Activated naive CD8-positive, alpha-beta T cell treated with anti-CD3 and anti-CD28 coated beads, Interleukin-2, amount 10 ng/mL, durations not matched to agents 7 days and 5 days (primary cell): ENCODE results near the gene ZNF813. TPM values are rescaled to one million over a fixed set of nuclear protein-coding genes. Genes with fewer than 3 reads are reported as not detected.
"Not testable (repeated sequence)": the region's sequence is repeated elsewhere in the genome, so short reads cannot be mapped to it uniquely, and the experiment has no call there.

Source experiments
- ATAC-seq: fragments of 150-1000 bp; cut with Tn5 transposase; one replicate; pipeline ENCODE4 v1.10.0; 2021; ENCODE audit warnings: low read depth, moderate library complexity
- POLR2A ChIA-PET: fragments of 350-600 bp; sonication (Branson Sonifier 250); formaldehyde crosslinking; loops from one replicate; lab custom pipeline; 2021; ENCODE audit warnings: antibody characterized with exemption; lab: Charles Lee
- DNase-seq: peaks from one replicate; pipeline ENCODE4 v3.0.0; 2021
- H3K27ac Mint-ChIP-seq: one replicate; pipeline ENCODE4 v1.8.0; 2022; ENCODE audit warnings: mild to moderate bottlenecking, mixed read lengths
- H3K27me3 Mint-ChIP-seq: one replicate; pipeline ENCODE4 v1.8.0; 2022; ENCODE audit warnings: mild to moderate bottlenecking, moderate library complexity, mixed read lengths
- H3K36me3 Mint-ChIP-seq: one replicate; pipeline ENCODE4 v1.8.0; 2021; ENCODE audit warnings: mild to moderate bottlenecking, mixed read lengths
- H3K4me1 Mint-ChIP-seq: one replicate; pipeline ENCODE4 v1.8.0; 2021; ENCODE audit warnings: mixed read lengths
- H3K4me3 Mint-ChIP-seq: one replicate; pipeline ENCODE4 v1.8.0; 2022; ENCODE audit warnings: mild to moderate bottlenecking, moderate library complexity, mixed read lengths
- H3K9me3 Mint-ChIP-seq: one replicate; pipeline ENCODE4 v1.8.0; 2021; ENCODE audit warnings: mixed read lengths
- total RNA-seq, 2 experiments: library from RNA; stranded (reverse); gene quantifications; one replicate each; pipeline ENCODE4 v1.2.3, GENCODE V29; 2021

The ZNF813 gene
- total RNA-seq, result 1 to 10 TPM; 6.1 to 8.5 TPM

DNA sequence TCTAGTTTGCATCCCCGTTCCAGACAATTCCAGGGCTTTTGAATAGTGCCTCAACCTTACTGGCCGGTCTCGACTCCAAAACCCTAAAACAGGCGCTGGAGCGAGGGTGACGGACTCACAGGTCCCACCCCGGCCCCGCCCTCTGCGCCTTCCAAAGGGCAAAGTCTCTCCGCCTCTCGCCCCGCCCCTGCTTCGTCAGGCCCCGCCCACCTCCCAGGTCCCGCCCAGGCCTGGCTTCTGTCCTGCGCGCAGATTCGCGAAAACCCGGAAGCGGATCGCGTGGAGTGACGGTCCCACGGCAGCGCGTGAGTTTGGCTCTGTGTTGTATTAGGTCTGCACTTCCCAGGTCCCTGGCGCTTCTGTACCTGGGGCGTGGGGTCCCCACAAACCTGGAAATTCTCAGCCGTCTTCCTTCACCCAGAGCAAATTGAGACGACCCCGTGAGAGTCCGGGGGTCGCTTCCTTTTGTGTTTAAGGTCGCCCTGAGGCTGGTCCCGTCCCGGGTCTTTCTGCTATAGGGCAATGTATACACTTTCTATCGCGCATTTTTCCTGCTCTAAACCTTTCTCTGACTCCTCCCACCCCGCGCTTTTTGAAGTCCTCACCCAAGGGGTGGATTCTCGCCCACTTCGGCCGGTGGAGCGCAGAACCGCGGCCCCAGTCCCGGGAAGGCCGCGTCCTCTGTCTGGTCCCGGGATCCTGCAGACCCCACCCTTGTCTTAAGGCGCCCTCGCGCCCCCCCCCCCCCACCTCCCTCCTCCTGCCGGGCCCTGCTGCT is at the start of gene ZNF813:
ZNF813 (plus strand) TSS at position 249 of the 778 bp plus-strand sequence. CDS start 16,090 bp downstream, outside the sequence.
- peak within 1 kb of the TSS; percentile 90 for H3K4me3 Mint-ChIP-seq
- peaks cover 9% of the 10 kb centered on the region for H3K27me3 Mint-ChIP-seq
- peaks cover 30% of the 10 kb centered on the region for H3K36me3 Mint-ChIP-seq
- DNase-seq, result peak; percentile 98
- peak; percentile 94 for ATAC-seq
- peaks cover 16% of the 10 kb centered on the region for H3K4me1 Mint-ChIP-seq
- H3K9me3 Mint-ChIP-seq, result peaks cover 21% of the 10 kb centered on the region
- POLR2A ChIA-PET, result interaction anchor here (0.7 kb wide), 1 partner anchor 451 kb away, joined by 3 read pairs; no protein-coding TSS in a partner anchor
- peak within 1 kb of the TSS; percentile 88 for H3K27ac Mint-ChIP-seq

DNA sequence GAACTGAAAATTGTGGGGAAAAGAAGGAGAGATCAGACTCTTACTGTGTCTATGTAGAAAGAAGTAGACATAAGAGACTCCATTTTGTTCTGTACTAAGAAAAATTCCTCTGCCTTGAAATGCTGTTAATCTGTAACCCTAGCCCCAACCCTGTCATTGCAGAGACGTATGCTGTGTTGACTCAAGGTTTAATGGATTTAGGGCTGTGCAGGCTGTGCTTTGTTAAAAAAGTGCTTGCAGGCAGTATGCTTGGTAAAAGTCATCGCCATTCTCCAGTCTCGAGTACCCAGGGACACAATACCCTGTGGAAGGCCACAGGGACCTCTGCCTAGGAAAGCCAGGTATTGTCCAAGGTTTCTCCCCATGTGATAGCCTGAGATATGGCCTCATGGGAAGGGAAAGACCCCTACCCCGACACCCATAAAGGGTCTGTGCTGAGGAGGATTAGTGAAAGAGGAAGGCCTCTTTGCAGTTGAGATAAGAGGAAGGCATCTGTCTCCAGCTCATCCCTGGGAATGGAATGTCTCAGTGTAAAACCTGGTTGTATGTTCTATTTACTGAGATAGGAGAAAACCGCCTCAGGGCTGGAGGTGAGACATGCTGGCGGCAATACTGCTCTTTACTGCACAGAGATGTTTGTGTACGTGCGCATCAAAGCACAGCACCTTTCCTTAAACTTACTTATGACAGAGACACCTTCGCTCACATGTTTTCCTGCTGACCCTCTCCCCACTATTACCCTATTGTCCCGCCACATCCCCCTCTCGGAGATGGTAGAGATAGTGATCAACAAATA is 46.8 kb upstream of the ZNF813 start:
- DNase-seq, H3K27ac Mint-ChIP-seq, H3K4me3 Mint-ChIP-seq, H3K4me1 Mint-ChIP-seq, ATAC-seq, H3K27me3 Mint-ChIP-seq, H3K36me3 Mint-ChIP-seq, POLR2A ChIA-PET: not testable (repeated sequence)
- H3K9me3 Mint-ChIP-seq, result peaks cover 15% of the 10 kb centered on the region

DNA sequence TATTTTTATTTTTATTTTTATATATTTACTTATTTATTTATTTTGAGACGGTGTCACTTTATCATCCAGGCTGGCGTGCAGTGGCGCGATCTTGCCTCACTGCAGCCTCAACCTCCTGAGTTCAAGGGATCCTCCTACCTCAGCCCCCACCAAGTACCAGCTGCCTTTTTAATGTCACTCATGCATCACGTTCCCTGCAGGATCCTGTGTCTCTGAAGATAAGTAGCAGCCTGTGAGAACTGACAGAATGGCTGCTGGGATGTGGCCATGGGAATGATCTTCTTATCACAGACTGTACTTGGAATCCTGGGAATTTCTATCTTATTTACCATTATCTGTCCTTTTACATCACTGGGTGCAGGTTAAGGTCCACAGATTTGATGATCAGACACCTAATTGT is 45.0 kb upstream of the ZNF813 start:
- no peak overlapping the region for H3K27ac Mint-ChIP-seq
- H3K36me3 Mint-ChIP-seq, result peaks cover 2% of the 10 kb centered on the region
- H3K4me1 Mint-ChIP-seq, result peaks cover 3% of the 10 kb centered on the region
- H3K9me3 Mint-ChIP-seq, result peaks cover 9% of the 10 kb centered on the region
- H3K27me3 Mint-ChIP-seq, result no peaks in the 10 kb centered on the region
- no peak overlapping the region for H3K4me3 Mint-ChIP-seq
- ATAC-seq (no peak), DNase-seq (no peak)
- POLR2A ChIA-PET, result no interaction called here

DNA sequence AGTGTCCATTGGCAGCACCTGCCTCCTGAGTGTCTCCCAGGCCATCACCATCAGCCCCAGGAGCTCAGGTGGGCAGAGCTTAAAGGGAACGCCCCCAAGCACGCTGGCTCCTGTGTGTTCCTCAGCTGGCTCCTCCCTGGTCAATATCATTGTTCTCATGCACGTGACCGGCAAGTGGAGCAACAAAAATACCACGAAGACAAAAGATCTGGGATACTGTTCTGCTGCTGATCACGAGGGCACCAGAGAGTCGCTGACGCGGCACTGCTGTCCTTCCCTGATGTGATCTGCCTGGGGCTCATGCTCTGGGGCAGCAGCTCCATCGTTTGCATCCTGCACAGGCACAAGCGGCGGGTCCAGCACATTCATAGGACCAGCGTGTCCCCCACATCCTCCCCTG is 44.5 kb upstream of the ZNF813 start:
- H3K4me3 Mint-ChIP-seq, H3K27me3 Mint-ChIP-seq, H3K27ac Mint-ChIP-seq, H3K9me3 Mint-ChIP-seq, ATAC-seq, H3K4me1 Mint-ChIP-seq, DNase-seq, H3K36me3 Mint-ChIP-seq, POLR2A ChIA-PET: not testable (repeated sequence)

DNA sequence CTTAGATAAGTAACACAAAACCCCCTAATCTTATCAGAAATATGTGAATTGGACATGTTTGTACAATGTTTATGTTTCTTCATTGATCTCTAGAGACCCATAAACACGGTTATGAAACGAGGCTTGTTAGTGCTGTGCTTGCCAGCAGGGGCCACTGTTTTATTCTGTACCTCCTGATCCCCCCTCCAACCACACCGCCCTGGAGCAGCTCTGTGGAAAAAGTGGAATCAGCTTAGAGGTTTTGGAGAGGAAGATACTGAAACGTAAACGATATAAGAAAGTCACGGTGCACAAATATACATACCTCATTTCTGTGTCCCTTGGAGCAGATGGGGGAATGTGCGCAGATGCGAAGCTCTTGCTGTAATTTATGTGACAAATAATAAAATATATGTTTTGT is 43.9 kb upstream of the ZNF813 start:
- H3K36me3 Mint-ChIP-seq, H3K4me1 Mint-ChIP-seq, ATAC-seq, DNase-seq, H3K27ac Mint-ChIP-seq, H3K4me3 Mint-ChIP-seq, H3K27me3 Mint-ChIP-seq, POLR2A ChIA-PET, H3K9me3 Mint-ChIP-seq: not testable (repeated sequence)

DNA sequence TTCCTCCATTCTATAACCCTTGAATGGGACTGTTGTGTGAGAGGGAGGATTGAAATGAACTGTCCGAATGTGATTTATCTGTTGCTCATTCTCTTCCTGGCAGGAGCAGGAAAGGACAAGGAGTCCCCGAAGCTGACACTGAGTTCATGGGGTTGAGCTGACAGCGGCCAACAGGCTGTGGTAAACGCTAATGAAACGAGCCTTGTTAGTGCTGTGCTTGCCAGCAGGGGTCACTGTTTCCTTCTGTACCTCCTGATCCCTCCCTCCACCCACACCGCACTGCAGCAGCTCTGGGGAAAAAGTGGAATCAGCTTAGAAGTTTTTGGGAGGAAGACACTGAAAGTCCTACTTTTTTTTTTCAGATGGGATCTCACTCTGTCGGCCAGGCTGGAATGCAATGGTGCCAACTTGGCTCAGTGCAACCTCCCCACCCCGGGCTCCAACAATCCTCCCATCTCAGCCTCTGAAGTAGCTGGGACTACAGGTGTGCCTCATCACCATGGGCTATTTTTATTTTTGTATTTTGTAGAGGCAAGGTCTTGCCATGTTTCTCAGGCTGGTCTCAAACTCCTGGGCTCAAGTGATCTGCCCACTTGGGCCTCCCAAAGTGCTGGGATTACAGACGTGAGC is 42.5 kb upstream of the ZNF813 start:
- H3K9me3 Mint-ChIP-seq, result peaks cover 1% of the 10 kb centered on the region
- H3K36me3 Mint-ChIP-seq, result no peaks in the 10 kb centered on the region
- H3K4me3 Mint-ChIP-seq, result no peak overlapping the region
- peak; percentile 75 for ATAC-seq
- no peak overlapping the region for H3K27ac Mint-ChIP-seq
- H3K4me1 Mint-ChIP-seq, result peaks cover 3% of the 10 kb centered on the region
- no peaks in the 10 kb centered on the region for H3K27me3 Mint-ChIP-seq
- DNase-seq, result peak; percentile 58
- POLR2A ChIA-PET, result interaction anchor here (0.6 kb wide), 1 partner anchor 321 kb away, joined by 3 read pairs; no protein-coding TSS in a partner anchor

DNA sequence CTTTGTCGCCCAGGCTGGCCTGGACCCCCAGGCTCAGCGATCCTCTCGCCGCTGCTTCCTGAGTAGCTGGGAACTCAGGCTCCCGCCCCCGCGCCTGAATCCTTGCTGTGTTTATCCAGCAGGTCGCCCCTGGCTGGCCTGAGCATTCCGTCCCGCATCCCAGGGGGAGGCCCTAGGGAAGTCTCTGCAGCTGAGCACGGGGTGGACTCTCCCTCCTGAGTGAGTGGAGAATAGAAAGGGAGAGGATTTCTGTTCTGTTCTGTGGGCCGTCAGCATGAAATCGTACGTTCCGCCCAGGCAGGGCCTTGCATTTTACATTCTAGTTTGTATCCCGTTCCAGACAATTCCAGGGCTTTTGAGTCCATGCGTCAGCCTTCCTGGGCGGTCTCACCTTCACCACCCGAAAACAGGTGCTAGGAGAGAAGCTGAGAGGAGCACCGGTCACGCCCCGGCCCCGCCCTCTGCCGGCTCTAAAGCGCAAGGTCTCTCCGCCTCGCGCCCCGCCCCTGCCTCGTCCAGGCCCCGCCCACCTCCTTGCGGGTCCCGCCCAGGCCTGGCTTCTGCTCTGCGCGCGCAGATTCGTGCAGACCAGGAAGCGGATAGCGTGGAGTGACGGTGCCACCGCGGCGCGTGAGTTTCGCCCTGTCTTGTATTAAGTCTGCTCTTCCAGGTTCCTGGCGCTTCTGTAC is 36.0 kb upstream of the ZNF813 start, which contains the start of gene ZNF761:
ZNF761 (plus strand) TSS at position 586 of the 689 bp plus-strand sequence. CDS start 15,285 bp downstream, outside the sequence.
- Mint-ChIP-seq H3K4me3 (peak within 1 kb of the TSS; percentile 98), H3K4me1 (peaks cover 15% of the 10 kb centered on the region), H3K27ac (peak within 1 kb of the TSS; percentile 93), H3K27me3 (no peaks in the 10 kb centered on the region), H3K9me3 (peaks cover 13% of the 10 kb centered on the region), H3K36me3 (peaks cover 34% of the 10 kb centered on the region)
- ATAC-seq (peak; percentile 96), DNase-seq (peak; percentile 100)
- POLR2A ChIA-PET, result no interaction called here

DNA sequence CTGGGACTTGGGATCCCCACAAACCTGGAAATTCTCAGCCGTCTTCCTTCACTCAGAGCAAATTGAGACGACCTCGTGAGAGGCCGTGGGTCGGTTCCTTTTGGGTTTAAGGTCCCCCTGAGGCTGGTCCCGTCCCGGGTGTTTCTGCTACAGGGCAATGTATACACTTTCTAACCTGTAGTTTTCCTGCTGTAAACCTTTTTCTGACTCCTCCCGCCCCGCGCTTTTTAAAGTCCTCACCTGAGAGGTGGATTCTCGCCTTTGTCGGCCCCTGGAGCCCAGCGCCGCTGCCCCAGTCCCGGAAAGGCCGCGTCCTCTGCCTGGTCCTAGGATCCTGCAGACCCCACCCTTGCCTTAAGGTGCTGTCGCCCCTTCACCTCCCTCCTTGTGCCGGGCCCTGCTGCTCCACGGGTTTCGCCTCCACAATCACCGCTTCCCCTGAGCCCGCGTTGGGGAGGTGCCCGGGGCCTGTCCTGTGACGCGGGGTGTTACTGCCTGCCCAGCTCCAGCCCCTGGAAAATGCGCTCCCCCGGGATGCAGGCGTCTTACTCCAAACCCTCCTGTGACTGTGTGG is 35.4 kb upstream of the ZNF813 start:
- Mint-ChIP-seq H3K4me3 (peak overlapping the region; percentile 98), H3K4me1 (peaks cover 15% of the 10 kb centered on the region), H3K27ac (peak overlapping the region; percentile 93), H3K9me3 (peaks cover 13% of the 10 kb centered on the region), H3K36me3 (peaks cover 40% of the 10 kb centered on the region), H3K27me3 (no peaks in the 10 kb centered on the region)
- DNase-seq, result peak; percentile 51
- peak; percentile 23 for ATAC-seq
- POLR2A ChIA-PET, result interaction anchor here (0.6 kb wide), 2 partner anchors 562 to 709 kb away, joined by 3 read pairs; no protein-coding TSS in a partner anchor

DNA sequence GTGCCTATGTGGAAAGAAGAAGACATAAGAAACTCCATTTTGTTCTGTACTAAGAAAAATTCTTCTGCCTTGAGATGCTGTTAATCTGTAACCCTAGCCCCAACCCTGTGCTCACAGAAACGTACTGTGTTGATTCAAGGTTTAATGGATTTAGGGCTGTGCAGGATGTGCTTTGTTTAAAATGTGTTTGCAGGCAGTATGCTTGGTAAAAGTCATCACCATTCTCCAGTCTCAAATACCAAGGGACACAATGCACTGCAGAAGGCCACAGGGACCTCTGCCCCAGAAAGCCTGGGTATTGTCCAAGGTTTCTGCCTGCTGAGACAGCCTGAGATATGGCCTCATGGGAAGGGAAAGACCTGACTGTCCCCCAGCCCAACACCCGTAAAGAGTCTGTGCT is 23.7 kb upstream of the ZNF813 start:
- H3K27me3 Mint-ChIP-seq, POLR2A ChIA-PET, H3K4me3 Mint-ChIP-seq, H3K4me1 Mint-ChIP-seq, H3K27ac Mint-ChIP-seq, DNase-seq, ATAC-seq: not testable (repeated sequence)
- Mint-ChIP-seq H3K36me3 (peaks cover 92% of the 10 kb centered on the region), H3K9me3 (peaks cover 27% of the 10 kb centered on the region)

DNA sequence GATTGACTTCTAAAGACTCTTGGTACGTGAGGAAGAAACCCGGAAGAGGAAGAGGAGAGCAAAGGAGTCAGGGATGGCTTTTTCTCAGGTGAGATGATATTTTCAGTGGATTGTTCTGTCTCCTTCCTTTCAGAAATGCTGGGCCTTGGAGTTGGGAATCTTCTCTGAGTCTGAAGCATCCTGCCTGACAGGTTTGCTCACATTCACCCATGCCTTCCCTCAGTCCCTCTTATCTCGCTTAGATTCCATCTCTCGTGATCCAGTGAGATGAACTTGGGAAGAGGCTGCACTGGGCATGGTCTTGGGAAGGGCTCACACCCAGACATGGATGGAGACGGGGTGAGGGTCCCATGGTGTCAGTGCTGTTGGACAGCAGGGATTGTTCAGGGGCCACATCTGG is 20.3 kb upstream of the ZNF813 start:
- H3K4me1 Mint-ChIP-seq, DNase-seq, H3K27me3 Mint-ChIP-seq, ATAC-seq, H3K27ac Mint-ChIP-seq, H3K4me3 Mint-ChIP-seq, POLR2A ChIA-PET: not testable (repeated sequence)
- Mint-ChIP-seq H3K9me3 (peaks cover 30% of the 10 kb centered on the region), H3K36me3 (peaks cover 93% of the 10 kb centered on the region)

DNA sequence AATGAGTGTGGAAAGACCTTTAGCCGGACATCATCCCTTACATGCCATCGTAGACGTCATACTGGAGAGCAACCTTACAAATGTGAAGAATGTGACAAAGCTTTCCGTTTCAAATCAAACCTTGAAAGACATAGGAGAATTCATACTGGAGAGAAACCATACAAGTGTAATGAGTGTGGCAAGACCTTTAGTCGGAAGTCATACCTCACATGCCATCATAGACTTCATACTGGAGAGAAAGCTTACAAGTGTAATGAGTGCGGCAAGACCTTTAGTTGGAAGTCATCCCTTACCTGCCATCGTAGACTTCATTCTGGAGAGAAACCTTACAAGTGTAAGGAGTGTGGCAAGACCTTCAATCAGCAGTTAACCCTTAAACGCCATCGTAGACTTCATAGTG is 11.7 kb upstream of the ZNF813 start:
- no peak for ATAC-seq
- H3K4me3 Mint-ChIP-seq, result no peak overlapping the region
- POLR2A ChIA-PET, result no interaction called here

DNA sequence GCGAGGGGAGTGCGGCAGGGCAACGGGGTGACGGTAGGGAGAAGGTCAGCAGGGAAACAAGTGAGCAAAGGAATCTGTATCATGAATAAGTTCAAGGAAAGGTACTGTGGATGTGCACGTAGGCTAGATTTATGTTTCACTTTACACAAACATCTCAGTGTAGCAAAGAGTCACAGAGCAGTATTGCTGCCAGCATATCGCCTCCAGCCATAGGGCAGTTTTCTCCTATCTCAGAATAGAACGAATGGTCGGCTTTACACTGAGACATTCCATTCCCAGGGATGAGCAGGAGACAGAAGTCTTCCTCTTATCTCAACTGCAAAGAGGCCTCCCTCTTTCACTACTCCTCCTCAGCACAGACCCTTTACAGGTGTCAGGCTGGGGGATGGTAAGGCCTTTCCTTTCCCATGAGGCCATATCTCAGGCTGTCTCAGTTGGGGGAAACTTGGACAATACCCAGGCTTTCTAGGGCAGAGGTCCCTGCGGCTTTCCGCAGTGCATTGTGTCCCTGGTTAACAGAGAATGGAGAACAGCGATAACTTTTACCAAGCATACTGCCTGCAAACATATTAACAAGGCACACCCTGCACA is 7.3 kb upstream of the ZNF813 start:
- H3K4me3 Mint-ChIP-seq, ATAC-seq, H3K27me3 Mint-ChIP-seq, H3K27ac Mint-ChIP-seq, POLR2A ChIA-PET, DNase-seq, H3K4me1 Mint-ChIP-seq: not testable (repeated sequence)
- Mint-ChIP-seq H3K9me3 (peaks cover 65% of the 10 kb centered on the region), H3K36me3 (peaks cover 44% of the 10 kb centered on the region)

More for the DNA sequence above, 11.7 kb upstream of the ZNF813 start:
- H3K4me1 Mint-ChIP-seq, result no peaks in the 10 kb centered on the region
- peaks cover 56% of the 10 kb centered on the region for H3K9me3 Mint-ChIP-seq
- H3K27ac Mint-ChIP-seq, result no peak overlapping the region
- no peaks in the 10 kb centered on the region for H3K27me3 Mint-ChIP-seq
- peaks cover 76% of the 10 kb centered on the region for H3K36me3 Mint-ChIP-seq
- no peak for DNase-seq
